ENCODE results near the gene CPNE6. TPM values are rescaled to one million over a fixed set of nuclear protein-coding genes. Genes with fewer than 3 reads are reported as not detected.

Gene CPNE6
- polyA plus RNA-seq, 1 donor, result not detected

GRCh38 chr14:24070285-24071143 is 848 bp upstream of the CPNE6 start:
- no peak for DNase-seq

GRCh38 chr14:24071836-24072430 is 571 bp downstream of the CPNE6 start:
- DNase-seq, result no peak

- DNase-seq, result no peak
Observed at GRCh38 chr14:24072436-24072835, 1.1 kb downstream of the CPNE6 start.

- no peak for DNase-seq
Observed at GRCh38 chr14:24072881-24073877, 1.8 kb downstream of the CPNE6 start.

GRCh38 chr14:24074625-24075484 is 3.5 kb downstream of the CPNE6 start:
- no peak for DNase-seq

GRCh38 chr14:24075485-24076301 is 4.3 kb downstream of the CPNE6 start:
- no peak for DNase-seq

- DNase-seq, result no peak
Observed at GRCh38 chr14:24076302-24076601, 4.9 kb downstream of the CPNE6 start.

- no peak for DNase-seq
Observed at GRCh38 chr14:24077086-24077485, 5.7 kb downstream of the CPNE6 start.

GRCh38 chr14:24078146-24078545 is 6.8 kb downstream of the CPNE6 start:
- no peak for DNase-seq

GRCh38 chr14:24079491-24080141 is 8.3 kb downstream of the CPNE6 start:
- DNase-seq, result no peak

- no peak for DNase-seq
Observed at GRCh38 chr14:24080142-24080530, 8.8 kb downstream of the CPNE6 start.

GRCh38 chr14:24080888-24081738 is 9.8 kb downstream of the CPNE6 start:
- peak; percentile 28 for DNase-seq

- DNase-seq, result no peak
Observed at GRCh38 chr14:24081739-24082211, 10.4 kb downstream of the CPNE6 start.

GRCh38 chr14:24082411-24083080 is 11.2 kb downstream of the CPNE6 start:
- DNase-seq, result no peak

- no peak for DNase-seq
Observed at GRCh38 chr14:24083462-24083861, 12.1 kb downstream of the CPNE6 start.

- DNase-seq, result no peak
Observed at GRCh38 chr14:24084440-24084839, 13.1 kb downstream of the CPNE6 start.

GRCh38 chr14:24085215-24085614 is 13.9 kb downstream of the CPNE6 start:
- no peak for DNase-seq

- no peak for DNase-seq
Observed at GRCh38 chr14:24086193-24086955, 15.0 kb downstream of the CPNE6 start.

Measured in hindlimb muscle (tissue), 1 donor.